K562 (cell line): ENCODE results near the gene CPLANE2. TPM values are rescaled to one million over a fixed set of nuclear protein-coding genes. Genes with fewer than 3 reads are reported as not detected.

Source experiments
- ATF6 ChIP-seq: sonication (generic); formaldehyde crosslinking; IDR thresholded peaks from 2 replicates; pipeline ENCODE4 v1.4.0; 2020; ENCODE audit warnings: mild to moderate bottlenecking, missing genetic modification reagents
- FOSL1 ChIP-seq: fragments of 200-800 bp; sonication (Bioruptor generic); conservative IDR thresholded peaks from 2 replicates; pipeline ENCODE4 v1.6.1; 2016; ENCODE audit warnings: missing genetic modification characterization, missing compliant biosample characterization
- HDAC2 ChIP-seq: fragments of 450-650 bp; IDR thresholded peaks from 2 replicates; pipeline ENCODE4 v1.6.1; 2016; ENCODE audit warnings: mild to moderate bottlenecking
- HDAC8 ChIP-seq: fragments of 450-650 bp; IDR thresholded peaks from 2 replicates; pipeline ENCODE4 v1.6.1; 2016; ENCODE audit warnings: mild to moderate bottlenecking, missing genetic modification characterization, moderate library complexity, missing compliant biosample characterization
- KLF13 ChIP-seq: fragments of 450-650 bp; IDR thresholded peaks from 2 replicates; pipeline ENCODE4 v1.6.1; 2016; ENCODE audit warnings: missing genetic modification characterization, low read depth, mild to moderate bottlenecking, missing compliant biosample characterization, moderate library complexity, borderline replicate concordance
- NRF1 ChIP-seq, 2 experiments: fragments of 450-650 bp; IDR thresholded peaks in 1 of 2; conservative IDR thresholded peaks in 1 of 2; 2 replicates each; pipeline ENCODE4 v1.6.1; 2014; ENCODE audit warnings: mild to moderate bottlenecking in 2 of 2
- RBM25 ChIP-seq: fragments of 200-400 bp; formaldehyde crosslinking; IDR thresholded peaks from 2 replicates; pipeline ENCODE4 v1.6.1; 2018; ENCODE audit warnings: low read length, low read depth, moderate library complexity; ENCODE audit not compliant: severe bottlenecking
- SAFB2 ChIP-seq: fragments of 200-400 bp; formaldehyde crosslinking; IDR thresholded peaks from 2 replicates; pipeline ENCODE4 v1.6.1; 2018; ENCODE audit warnings: borderline replicate concordance, low read length, low read depth, moderate library complexity; ENCODE audit not compliant: severe bottlenecking
- SIRT6 ChIP-seq: IDR thresholded peaks from one replicate; pipeline ENCODE4 v1.6.1; 2012; ENCODE audit warnings: low read depth, mild to moderate bottlenecking, control low read depth, inconsistent platforms, low read length, moderate library complexity
- SMAD3 ChIP-seq: fragments of 450-650 bp; formaldehyde crosslinking; conservative IDR thresholded peaks from 2 replicates; pipeline ENCODE4 v1.4.0; 2020; ENCODE audit warnings: mild to moderate bottlenecking
- SRSF1 ChIP-seq: fragments of 200-400 bp; formaldehyde crosslinking; IDR thresholded peaks from 2 replicates; pipeline ENCODE4 v1.6.1; 2017; ENCODE audit warnings: mild to moderate bottlenecking, low read depth, low read length, moderate library complexity
- TAF9B ChIP-seq: fragments of 450-650 bp; IDR thresholded peaks from 2 replicates; pipeline ENCODE4 v1.6.1; 2018; ENCODE audit warnings: mild to moderate bottlenecking; ENCODE audit not compliant: partially characterized antibody
- TSHZ1 ChIP-seq: fragments of 250-450 bp; sonication (Bioruptor Pico); IDR thresholded peaks from 2 replicates; pipeline ENCODE4 v1.4.0; 2020; ENCODE audit warnings: mild to moderate bottlenecking, moderate library complexity
- ZC3H11A ChIP-seq: IDR thresholded peaks from 2 replicates; pipeline ENCODE4 v1.6.1; 2012; ENCODE audit warnings: low read depth, low read length, improper control_type of control experiment
- ZNF121 ChIP-seq: sonication (generic); formaldehyde crosslinking; conservative IDR thresholded peaks from 2 replicates; pipeline ENCODE4 v1.8.0; 2022; ENCODE audit warnings: missing genetic modification reagents
- ZNF134 ChIP-seq: fragments of 250-450 bp; sonication (Bioruptor Pico); conservative IDR thresholded peaks from 2 replicates; pipeline ENCODE4 v1.4.0; 2020
- ZNF592 ChIP-seq: fragments of 450-650 bp; IDR thresholded peaks from 2 replicates; pipeline ENCODE4 v1.6.1; 2017; ENCODE audit warnings: antibody characterized with exemption, mild to moderate bottlenecking
- ZNF76 ChIP-seq: fragments of 250-450 bp; sonication (Bioruptor Pico); IDR thresholded peaks from 2 replicates; pipeline ENCODE4 v1.4.0; 2020; ENCODE audit warnings: mild to moderate bottlenecking, moderate library complexity, borderline replicate concordance
- ZSCAN29 ChIP-seq: fragments of 450-650 bp; IDR thresholded peaks from 2 replicates; pipeline ENCODE4 v1.6.1; 2017
- polyA plus RNA-seq, 8 experiments: library from polyadenylated mRNA; depleted of rRNA in 4 of 8; stranded (reverse) in 5 of 8; unstranded in 3 of 8; fragments of >200 nt; fragmentation: Nextera tagmentation in 2 of 8; fragmentation: Illumina TruSeq in 1 of 8; extraction: Ambion mirVana in 2 of 8; extraction: Trizol in 1 of 8; gene quantifications; 2 replicates each; pipeline versions ENCODE4 v1.2.1 to v1.2.3, GENCODE V29; 2011 to 2014; ENCODE audit warnings: inconsistent platforms in 1 of 8, missing spikeins in 1 of 8
- total RNA-seq, 7 experiments: library from RNA; depleted of rRNA in 6 of 7; stranded (reverse); fragments of >200 nt in 6 of 7; fragmentation: Illumina TruSeq in 2 of 7; extraction: Trizol in 2 of 7; gene quantifications; 2 replicates each; pipeline versions ENCODE4 v1.2.1 to v1.2.3, GENCODE V29; 2011 to 2021; ENCODE audit warnings: low replicate concordance in 1 of 7

The CPLANE2 gene
- total and polyA plus RNA-seq, 9 of the 15 experiments (the other 6 are each of a cell fraction or from before 2014, with no cell fraction given), result 0.17 to 20.9 (median 8.1) TPM

- TF ChIP-seq SMAD3 (CRISPR knock-in tag), result no peak
- TF ChIP-seq HDAC8 (tag), result no peak
- no peak for TF ChIP-seq TAF9B
- TF ChIP-seq ZSCAN29, result no peak
- no peak for TF ChIP-seq ATF6 (CRISPR knock-in tag)
- TF ChIP-seq TSHZ1 (CRISPR knock-in tag), result no peak
- no peak for TF ChIP-seq NRF1 (conservative IDR thresholded peaks at IDR 0.05 in 1 of 2, IDR thresholded peaks at IDR 0.05 in 1 of 2)
- peak; percentile 98 for TF ChIP-seq RBM25
- no peak for TF ChIP-seq ZNF592
- no peak for TF ChIP-seq ZNF76 (CRISPR knock-in tag)
- no peak for TF ChIP-seq SIRT6
- TF ChIP-seq ZNF121, result no peak
- no peak for TF ChIP-seq SRSF1
- no peak for TF ChIP-seq SAFB2
- TF ChIP-seq ZC3H11A, result no peak
- TF ChIP-seq FOSL1, result no peak
- peak; percentile 71; the same call in 1 of the 2 replicates for TF ChIP-seq HDAC2
- TF ChIP-seq ZNF134 (CRISPR knock-in tag), result no peak
- no peak for TF ChIP-seq KLF13
Measured at GRCh38 chr1:16189921-16190621, 46.9 kb downstream of the CPLANE2 start (continued).
